GM19372 (cell line): ENCODE results near the gene ZNF565.
"Not testable (repeated sequence)": the region's sequence is repeated elsewhere in the genome, so short reads cannot be mapped to it uniquely, and the experiment has no call there.

Source experiments
- ATAC-seq: cut with Tn5 transposase; IDR thresholded peaks from one replicate; pipeline ENCODE4 v1.9.1; 2021; ENCODE audit warnings: mild to moderate bottlenecking, low read depth, moderate library complexity; ENCODE audit not compliant: unreplicated experiment

ZNF565 gene

GRCh38 chr19:36214386-36215275 lies at the start of gene ZNF565, which contains the start of gene ZNF146:
ZNF565 (minus strand) TSS chr19:36214665; CDS start chr19:36201985, 12,680 bp downstream.
ZNF146 (plus strand) TSS chr19:36215106; CDS start chr19:36236441, 21,335 bp downstream.
- ATAC-seq = peak; percentile 84

DNA sequence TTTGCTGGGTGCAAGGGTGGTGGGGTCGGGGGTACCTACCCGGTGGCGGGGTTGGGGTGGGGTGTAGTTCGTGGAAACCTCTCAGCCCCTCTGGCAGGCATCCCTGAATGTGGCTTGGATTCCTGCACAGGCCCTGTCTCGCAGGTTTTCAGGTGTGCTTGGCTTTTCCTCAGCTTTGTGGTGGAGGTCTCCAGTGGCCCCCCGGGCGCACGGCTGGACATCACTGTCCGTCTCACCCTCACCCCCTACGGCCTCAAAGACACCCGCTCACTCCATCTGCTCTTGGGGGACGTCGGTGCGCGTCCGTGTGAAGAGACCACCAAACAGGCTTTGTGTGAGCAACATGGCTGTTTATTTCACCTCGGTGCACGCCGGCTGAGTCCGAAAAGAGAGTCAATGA lies 44.7 kb upstream of the ZNF565 start:
- ATAC-seq = no peak

DNA sequence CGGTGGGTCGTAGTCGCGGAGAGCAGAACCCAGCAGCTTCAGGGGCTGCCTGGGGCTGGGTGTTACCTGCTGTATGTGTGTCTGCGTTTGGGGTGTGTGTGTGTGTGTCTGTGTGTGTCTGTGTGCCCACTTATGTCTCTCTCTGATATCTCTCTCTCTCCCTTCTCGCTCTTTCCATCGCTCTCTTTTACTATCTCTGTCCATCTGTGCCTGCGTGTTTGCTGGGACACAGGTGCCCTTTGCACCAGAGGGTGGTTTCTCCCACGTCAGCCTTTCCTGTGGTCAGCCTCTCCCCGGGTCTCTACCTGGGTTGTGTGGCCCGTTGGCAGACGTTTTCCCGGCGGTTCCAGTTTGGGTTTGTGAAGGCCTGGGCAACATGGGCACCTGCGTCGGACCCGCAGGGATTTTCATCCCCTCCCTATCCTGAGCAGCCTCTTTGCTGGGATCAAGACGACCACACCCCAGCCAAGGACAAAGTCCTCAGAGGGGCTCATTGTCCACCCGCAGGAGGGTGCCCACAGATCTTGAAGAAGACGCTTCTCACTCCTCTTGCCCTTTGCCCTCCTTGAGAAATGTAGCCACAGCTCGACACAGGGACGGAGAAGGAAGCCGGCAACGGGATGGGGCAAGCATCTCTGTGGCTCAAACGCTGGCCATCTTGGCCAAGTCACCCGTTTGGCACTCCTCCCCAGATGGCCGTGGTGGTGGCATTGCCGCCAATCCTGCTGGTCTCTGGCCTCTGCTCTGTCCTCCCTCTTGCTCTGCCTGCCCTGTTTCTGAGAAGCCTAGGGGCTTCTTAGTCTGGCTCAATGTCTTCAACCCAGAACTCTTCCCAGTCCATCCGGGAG lies 43.8 kb upstream of the ZNF565 start:
- ATAC-seq = no peak

GRCh38 chr19:36257520-36257876 lies 43.0 kb upstream of the ZNF565 start:
- ATAC-seq = no peak

GRCh38 chr19:36256853-36257519 lies 42.5 kb upstream of the ZNF565 start:
- no peak for ATAC-seq

GRCh38 chr19:36256064-36256463 lies 41.6 kb upstream of the ZNF565 start:
- no peak for ATAC-seq

DNA sequence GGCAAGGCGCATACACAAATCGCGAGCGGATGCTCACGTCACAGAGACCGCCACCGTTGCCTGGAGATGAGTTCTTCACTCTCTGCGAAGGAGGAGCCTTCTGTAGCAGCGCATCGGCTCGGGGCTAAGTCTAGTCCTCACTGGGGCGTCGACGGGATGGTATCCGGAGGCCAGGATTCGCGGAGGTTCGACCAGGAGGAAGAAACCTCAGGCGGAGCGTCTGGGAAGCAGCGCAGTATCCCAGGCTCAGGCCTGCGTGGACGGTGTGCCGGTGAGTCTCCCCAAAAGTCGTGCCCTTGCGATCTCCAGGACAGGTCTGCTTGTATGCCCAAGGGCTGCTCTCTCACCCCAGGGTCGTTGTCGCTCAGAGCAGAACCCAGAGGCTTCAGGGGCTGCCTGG lies 40.9 kb upstream of the ZNF565 start:
- ATAC-seq = no peak

DNA sequence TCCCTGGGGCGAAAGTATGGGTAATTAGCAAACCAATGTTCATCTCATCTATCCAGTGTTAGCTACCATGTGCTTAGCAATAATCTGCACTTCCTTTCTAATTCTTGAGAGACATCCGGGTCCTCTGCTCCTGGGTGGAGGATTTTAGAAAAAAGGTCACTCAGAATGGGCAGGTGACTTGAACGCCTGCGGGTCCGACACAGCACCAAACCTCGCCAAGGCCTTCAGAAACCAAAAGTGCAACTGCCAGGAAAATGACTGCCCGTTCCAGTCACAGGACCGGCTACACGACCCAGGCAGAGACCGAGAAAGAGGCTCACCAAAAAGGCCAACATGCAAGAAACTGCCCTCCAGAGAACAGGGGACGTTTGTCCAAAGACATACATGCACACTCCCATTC lies 40.4 kb upstream of the ZNF565 start:
- ATAC-seq = no peak

GRCh38 chr19:36252047-36252446 lies 37.6 kb upstream of the ZNF565 start:
- no peak for ATAC-seq

DNA sequence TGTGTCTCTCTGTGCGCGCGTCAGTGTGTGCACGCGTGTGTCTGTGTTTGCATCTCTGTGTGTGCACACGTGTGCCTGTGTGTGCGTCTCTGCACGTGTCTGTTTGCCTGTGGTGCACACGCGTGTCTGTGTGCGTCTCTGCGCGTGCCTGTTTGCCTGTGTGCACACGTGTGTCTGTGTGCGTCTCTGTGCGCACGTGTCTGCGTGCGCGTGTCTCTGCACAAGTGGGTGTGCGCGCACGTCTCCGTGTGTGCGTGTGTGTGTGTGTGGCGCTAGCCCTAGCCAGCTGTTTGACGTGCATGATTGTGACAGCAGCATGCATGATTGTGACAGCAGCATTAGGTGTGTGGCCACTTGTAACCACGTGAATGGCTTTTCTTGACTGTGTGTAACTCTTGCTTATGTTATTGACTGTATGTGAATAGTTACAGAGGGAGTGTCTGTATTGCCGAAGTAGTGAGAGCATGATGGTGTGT lies 31.6 kb upstream of the ZNF565 start:
- ATAC-seq = no peak

- no peak for ATAC-seq
Measured at GRCh38 chr19:36245210-36246005, 30.9 kb upstream of the ZNF565 start.

DNA sequence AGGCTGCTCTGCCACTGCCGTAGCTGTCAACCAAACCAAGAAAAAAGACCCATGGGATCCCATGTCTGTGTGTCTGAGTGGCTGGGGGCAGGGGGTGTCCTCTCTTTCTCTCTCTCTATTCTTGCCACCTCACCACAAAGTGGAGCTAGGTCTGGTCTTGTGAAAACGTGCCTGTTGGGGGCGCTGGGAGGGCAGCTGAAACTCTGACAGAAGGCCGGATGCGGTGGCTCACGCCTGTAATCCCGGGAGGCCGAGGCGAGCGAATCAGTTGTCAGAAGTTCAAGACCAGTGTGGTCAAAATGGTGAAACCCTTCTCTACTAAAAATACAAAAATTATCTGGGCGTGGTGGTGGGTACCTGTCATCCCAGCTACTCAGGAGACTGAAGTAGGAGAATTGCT lies 29.6 kb upstream of the ZNF565 start:
- ATAC-seq = no peak

DNA sequence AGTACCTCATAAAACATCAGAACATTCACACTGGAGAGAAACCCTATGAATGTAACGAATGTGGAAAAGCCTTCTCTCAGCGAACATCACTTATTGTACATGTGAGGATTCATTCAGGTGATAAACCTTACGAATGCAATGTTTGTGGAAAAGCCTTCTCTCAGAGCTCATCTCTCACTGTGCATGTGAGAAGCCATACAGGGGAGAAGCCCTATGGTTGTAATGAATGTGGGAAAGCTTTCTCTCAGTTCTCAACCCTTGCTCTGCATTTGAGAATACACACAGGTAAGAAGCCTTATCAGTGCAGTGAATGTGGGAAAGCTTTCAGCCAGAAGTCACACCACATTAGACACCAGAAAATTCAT lies 22.5 kb upstream of the ZNF565 start:
- no peak for ATAC-seq

DNA sequence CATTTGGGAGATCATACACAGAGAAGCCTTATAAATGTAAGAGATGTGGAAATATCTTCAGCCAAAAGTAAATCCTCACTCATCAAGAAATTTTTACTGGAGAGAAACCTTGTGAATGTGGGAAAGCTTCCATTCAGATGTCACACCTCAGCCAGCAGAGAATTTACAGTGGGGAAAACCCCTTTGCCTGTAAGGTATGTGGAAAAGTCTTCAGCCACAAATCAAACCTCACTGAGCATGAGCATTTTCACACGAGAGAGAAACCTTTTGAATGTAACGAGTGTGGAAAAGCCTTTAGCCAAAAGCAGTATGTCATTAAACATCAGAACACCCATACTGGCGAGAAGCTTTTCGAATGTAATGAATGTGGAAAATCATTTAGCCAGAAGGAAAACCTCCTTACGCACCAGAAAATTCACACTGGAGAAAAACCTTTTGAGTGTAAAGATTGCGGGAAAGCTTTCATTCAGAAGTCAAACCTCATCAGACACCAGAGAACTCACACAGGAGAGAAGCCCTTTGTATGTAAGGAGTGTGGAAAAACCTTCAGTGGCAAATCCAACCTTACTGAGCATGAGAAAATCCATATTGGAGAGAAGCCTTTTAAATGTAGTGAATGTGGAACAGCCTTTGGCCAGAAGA lies 22.0 kb upstream of the ZNF565 start:
- ATAC-seq = no peak

DNA sequence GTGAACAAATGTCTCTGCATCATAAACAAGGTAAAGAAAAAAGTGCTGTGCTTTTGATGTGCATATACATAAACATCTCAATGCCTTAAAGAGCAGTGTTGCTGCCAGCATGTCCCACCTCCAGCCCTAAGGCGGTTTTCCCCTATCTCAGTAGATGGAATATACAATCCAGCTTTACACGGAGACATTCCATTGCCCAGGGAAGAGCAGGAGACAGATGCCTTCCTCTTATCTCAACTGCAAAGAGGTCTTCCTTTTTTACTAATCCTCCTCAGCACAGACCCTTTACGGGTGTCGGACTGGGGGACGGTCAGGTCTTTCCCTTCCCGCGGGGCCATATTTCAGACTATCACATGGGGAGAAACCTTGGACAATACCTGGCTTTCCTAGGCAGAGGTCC lies 19.2 kb upstream of the ZNF565 start:
- not testable (repeated sequence) for ATAC-seq

GRCh38 chr19:36225219-36225892 lies 10.9 kb upstream of the ZNF565 start:
- no peak for ATAC-seq

- ATAC-seq = no peak
Measured at GRCh38 chr19:36222503-36222902, 8.0 kb upstream of the ZNF565 start.

- no peak for ATAC-seq
Measured at GRCh38 chr19:36221474-36221873, 7.0 kb upstream of the ZNF565 start.
